Activated T-cell treated with anti-CD3 and anti-CD28 coated beads for 4 hours (primary cell): ENCODE results near the gene CTDP1.
"Not testable (repeated sequence)": the region's sequence is repeated elsewhere in the genome, so short reads cannot be mapped to it uniquely, and the experiment has no call there.

Experiments used
- DNase-seq: peaks from one replicate; pipeline ENCODE4 v3.0.0-alpha.2; 2020

CTDP1 gene

GRCh38 chr18:79682894-79683625 lies 3.5 kb downstream of the CTDP1 start:
- DNase-seq, result no peak

- no peak for DNase-seq
Observed at GRCh38 chr18:79683626-79684282, 4.2 kb downstream of the CTDP1 start.

DNA sequence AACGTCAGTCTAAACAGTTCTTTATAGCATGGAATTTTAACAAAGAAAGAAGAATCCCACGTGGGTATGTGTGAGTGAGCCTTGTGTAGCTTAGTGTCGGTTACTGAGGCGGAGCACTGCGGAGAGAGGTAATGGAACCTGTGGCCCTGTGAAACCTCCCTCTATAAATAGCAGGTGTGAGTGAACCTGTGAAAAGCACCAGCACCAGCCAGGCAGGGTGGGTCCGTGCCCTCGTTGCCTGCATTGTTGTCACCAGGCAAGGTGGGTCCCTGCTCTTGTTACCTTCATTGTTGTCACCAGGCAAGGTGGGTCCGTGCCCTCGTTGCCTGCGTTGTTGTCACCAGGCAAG lies 4.7 kb downstream of the CTDP1 start:
- no peak for DNase-seq

- no peak for DNase-seq
Observed at GRCh38 chr18:79684787-79685186, 5.2 kb downstream of the CTDP1 start.

- no peak for DNase-seq
Observed at GRCh38 chr18:79685281-79685680, 5.7 kb downstream of the CTDP1 start.

- no peak for DNase-seq
Observed at GRCh38 chr18:79685971-79686370, 6.4 kb downstream of the CTDP1 start.

- no peak for DNase-seq
Observed at GRCh38 chr18:79687806-79688205, 8.2 kb downstream of the CTDP1 start.

GRCh38 chr18:79690071-79690470 lies 10.5 kb downstream of the CTDP1 start:
- DNase-seq, result no peak

GRCh38 chr18:79690586-79691482 lies 11.2 kb downstream of the CTDP1 start:
- DNase-seq, result no peak

DNA sequence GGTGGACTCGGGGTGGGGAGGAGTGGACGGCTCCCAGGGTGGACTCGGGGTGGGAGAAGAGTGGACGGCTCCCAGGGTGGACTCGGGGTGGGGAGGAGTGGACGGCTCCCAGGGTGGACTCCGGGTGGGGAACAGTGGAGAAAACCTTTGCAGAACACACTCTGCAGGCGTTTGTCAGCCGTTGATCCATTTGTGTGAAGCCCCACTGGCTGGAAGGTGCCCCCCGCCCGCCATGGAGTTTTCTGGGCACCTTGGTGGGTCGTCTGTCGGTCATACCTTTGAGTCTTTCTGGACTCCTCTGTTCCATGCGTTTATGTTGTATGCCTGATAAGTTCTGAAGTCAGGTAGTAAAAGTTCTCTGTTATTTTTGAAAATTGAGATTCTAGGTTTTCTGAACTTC lies 12.5 kb downstream of the CTDP1 start:
- DNase-seq, result no peak

GRCh38 chr18:79692886-79693285 lies 13.3 kb downstream of the CTDP1 start:
- no peak for DNase-seq

GRCh38 chr18:79693561-79694205 lies 14.1 kb downstream of the CTDP1 start:
- DNase-seq, result no peak

DNA sequence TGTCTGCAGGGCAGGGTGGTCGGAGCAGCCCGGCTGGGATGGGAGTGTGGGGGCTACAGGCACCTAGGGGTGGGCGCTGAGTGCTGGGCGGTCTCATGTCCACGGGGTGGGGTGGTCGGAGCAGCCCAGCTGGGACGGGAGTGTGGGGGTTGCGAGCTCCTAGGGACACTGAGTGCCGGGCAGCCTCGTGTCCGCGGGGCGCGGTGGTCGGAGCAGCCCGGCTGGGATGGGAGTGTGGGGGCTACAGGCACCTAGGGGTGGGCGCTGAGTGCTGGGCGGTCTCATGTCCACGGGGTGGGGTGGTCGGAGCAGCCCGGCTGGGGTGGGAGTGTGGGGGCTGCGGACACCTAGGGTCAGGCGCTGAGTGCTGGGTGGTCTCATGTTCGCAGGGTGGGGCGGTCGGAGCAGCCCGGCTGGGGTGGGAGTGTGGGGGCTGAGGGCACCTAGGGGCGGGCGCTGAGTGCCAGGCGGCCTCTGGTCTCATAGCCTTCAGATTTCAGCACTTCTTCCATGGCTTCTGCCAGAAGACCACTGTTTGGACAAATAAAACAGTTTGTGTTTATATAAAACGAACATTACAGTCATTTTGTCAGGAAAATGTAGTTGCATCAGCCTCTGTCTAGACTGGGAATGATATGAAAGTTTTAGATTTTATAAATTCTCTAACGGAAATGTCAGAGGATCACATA lies 14.7 kb downstream of the CTDP1 start:
- DNase-seq, result not testable (repeated sequence)

DNA sequence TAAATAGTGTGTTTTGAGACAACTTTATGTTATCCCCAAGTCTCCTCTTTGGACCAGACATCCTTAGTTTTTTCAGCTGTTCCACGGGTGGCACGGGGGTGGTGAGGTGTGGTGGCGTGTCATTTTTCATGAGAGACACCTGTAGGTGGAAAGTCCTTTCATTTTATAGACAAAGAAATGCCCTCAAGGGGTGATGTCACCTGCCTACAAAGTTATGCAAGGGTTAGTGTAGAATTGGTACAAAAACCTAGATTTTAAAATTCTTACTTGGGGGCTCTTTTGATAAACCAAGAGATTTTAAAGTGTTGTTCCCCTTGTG lies 15.3 kb downstream of the CTDP1 start:
- no peak for DNase-seq

DNA sequence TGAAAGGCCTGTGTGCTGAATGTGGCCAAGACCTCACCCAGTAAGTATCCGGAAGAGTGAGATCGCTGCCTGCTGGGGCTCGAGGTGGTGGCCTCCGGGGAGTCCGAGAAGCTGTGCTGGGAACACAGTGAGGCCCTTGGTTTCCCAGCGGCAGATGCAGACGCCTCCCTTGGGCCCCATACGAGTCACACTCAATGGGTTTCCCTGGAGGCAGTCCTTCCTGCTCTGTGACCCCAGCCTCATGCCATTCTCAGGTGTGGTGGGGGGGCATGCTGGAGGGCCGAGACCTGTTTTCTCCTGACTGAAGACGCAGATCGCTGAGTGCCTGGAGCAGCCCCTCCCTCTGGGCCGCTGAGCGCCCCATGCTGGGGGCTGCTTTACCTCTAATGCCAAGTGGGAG lies 15.7 kb downstream of the CTDP1 start:
- DNase-seq, result no peak

- DNase-seq, result no peak
Observed at GRCh38 chr18:79695856-79696850, 16.6 kb downstream of the CTDP1 start.

GRCh38 chr18:79697178-79697577 lies 17.6 kb downstream of the CTDP1 start:
- no peak for DNase-seq

GRCh38 chr18:79697976-79698375 lies 18.4 kb downstream of the CTDP1 start:
- DNase-seq, result no peak

DNA sequence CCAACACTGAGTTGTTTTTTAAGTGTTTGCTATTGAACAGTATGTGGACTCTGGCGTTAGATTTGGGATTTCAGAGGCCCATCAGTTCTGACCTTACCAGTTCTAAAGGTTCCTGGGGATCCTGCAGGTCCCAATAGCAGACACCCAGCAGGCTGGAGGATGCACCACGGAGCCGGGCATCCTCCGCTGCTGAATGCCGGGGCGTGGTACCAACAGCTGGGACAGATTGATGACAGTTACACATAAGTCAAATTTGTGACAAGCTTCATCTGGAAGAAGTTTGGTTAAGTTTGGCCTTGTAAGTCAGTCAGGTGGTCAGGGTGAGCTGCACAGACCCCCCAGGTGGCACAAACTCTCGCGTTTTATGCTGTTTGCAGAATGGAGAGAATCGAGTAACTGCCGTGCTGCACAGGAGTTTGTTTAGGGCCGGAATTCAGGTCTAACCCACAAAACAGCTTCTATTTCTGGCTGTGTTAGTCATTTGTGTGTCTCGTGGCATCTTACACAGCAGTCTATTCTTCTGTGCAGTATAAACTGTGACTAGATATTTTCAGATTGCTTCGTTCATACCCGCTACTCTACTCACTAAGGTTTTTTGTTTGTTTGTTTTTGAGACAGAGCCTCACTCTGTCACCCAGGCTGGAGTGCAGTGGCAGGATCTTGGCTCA lies 19.2 kb downstream of the CTDP1 start:
- no peak for DNase-seq

GRCh38 chr18:79699653-79700052 lies 20.1 kb downstream of the CTDP1 start:
- DNase-seq, result no peak

DNA sequence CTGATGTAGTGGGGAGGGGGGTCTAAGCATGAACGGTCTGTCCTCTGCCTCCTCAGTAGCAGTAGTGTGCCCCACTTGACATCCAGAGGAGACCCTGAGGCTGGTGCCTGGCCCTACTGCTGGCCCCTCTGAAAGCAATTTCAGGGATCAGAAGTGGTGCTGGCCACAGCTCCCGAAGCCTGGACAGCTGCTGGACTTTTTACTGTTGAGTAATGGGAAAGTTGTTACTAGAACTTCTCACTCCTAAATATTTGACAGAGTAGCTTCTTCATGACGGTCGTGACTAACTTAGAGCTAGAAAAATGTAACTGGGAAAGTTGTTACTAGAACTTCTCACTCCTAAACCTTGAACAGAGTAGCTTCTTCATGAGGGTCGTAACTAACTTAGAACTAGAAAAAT lies 23.3 kb downstream of the CTDP1 start:
- no peak for DNase-seq
